NB4 (cell line): ENCODE data around the gene PDE3A.

Source experiments
- CTCF ChIP-seq: IDR thresholded peaks from one replicate; pipeline ENCODE4 v1.5.1; 2012; ENCODE audit warnings: low read depth, low read length
- MYC ChIP-seq: IDR thresholded peaks from 2 replicates; pipeline ENCODE4 v1.6.1; 2011; ENCODE audit warnings: low read depth, low read length
- POLR2A ChIP-seq: IDR thresholded peaks from 2 replicates; pipeline ENCODE4 v1.6.1; 2011; ENCODE audit warnings: mild to moderate bottlenecking; ENCODE audit not compliant: insufficient read length; ENCODE audit errors: extremely low read depth

GRCh38 chr12:20421421-20421820 lies 53.1 kb downstream of the PDE3A start:
- no peak for TF ChIP-seq CTCF
- TF ChIP-seq MYC: no peak
- no peak for TF ChIP-seq POLR2A
